Kasumi-1 (cell line): Measurements from ENCODE around the gene FCGR1A.
"Not testable (repeated sequence)": the region's sequence is repeated elsewhere in the genome, so short reads cannot be mapped to it uniquely, and the experiment has no call there.

Experiments
- DNase-seq, 2 experiments: peaks; one replicate each; lab custom pipeline; 2025; lab: John Stamatoyannopoulos, UW

FCGR1A gene

GRCh38 chr1:149832316-149833126 is 50.0 kb downstream of the FCGR1A start:
- not testable (repeated sequence) for DNase-seq

DNA sequence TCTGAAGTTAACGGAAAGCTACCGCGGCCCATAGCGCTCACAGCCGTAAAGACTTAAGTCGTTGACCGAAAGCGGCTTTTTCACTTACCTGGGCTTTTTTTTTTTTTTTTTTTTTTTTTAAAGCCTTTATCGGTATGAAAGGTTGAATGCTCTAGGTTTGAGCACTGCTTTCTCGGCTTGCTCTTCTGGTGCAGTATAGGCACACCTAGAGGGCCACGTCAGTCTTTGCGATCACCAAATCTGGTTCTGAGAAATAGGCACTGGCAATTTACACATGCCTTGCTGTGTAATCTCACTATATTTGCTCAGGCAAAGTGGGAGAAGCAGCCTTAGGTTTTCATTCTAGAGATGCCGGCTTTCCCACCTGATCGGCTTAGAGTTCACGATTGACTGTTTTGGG is 50.6 kb downstream of the FCGR1A start:
- DNase-seq = not testable (repeated sequence)

DNA sequence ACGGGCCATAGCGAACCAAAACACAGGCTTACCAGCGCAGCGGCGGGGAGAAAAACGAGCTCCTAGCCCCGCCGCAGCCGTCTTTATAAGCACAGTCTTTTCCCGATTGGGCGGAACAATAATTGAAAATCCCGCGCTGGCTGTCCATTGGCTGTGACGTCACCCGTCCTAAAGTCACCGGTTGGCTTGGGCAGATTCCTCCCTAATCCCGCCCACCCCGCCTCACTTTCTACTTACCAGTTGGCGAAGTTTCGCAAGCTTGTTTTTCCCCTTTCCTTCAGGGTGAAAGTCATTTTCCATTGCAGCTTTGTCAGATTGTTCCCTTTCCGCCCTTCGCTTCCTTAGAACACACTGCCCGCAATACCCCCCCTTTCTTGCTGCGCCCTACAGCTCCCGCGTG is 58.7 kb downstream of the FCGR1A start:
- DNase-seq = not testable (repeated sequence)
